WTC11 (cell line): ENCODE data around the gene DNPH1. TPM values are rescaled to one million over a fixed set of nuclear protein-coding genes. Genes with fewer than 3 reads are reported as not detected.

Source experiments
- ATAC-seq: fragments of 200-7000 bp; cut with Tn5 transposase; 2 replicates; pipeline ENCODE4 v1.10.0; 2021; ENCODE audit warnings: mild to moderate bottlenecking, moderate library complexity
- CTCF ChIA-PET: fragments of 300-600 bp; sonication (Branson Sonifier 250); formaldehyde crosslinking; loops from one replicate; lab custom pipeline; 2021; ENCODE audit warnings: antibody characterized with exemption; lab: Charles Lee
- POLR2A ChIA-PET: fragments of 350-600 bp; sonication (Branson Sonifier 250); formaldehyde crosslinking; loops from one replicate; lab custom pipeline; 2021; ENCODE audit warnings: antibody characterized with exemption; lab: Charles Lee
- DNase-seq: peaks from one replicate; pipeline ENCODE4 v3.0.0; 2021; ENCODE audit warnings: low spot score
- H3K27ac Mint-ChIP-seq: 2 replicates; pipeline ENCODE4 v1.8.0; 2021; ENCODE audit warnings: mixed read lengths
- H3K27me3 Mint-ChIP-seq: 2 replicates; pipeline ENCODE4 v1.8.0; 2021; ENCODE audit warnings: low read depth, mild to moderate bottlenecking, moderate library complexity, mixed read lengths
- H3K36me3 Mint-ChIP-seq: 2 replicates; pipeline ENCODE4 v1.8.0; 2021; ENCODE audit warnings: mixed read lengths
- H3K4me1 Mint-ChIP-seq: 2 replicates; pipeline ENCODE4 v1.8.0; 2022; ENCODE audit warnings: mixed read lengths
- H3K4me3 Mint-ChIP-seq: 2 replicates; pipeline ENCODE4 v1.8.0; 2021; ENCODE audit warnings: mild to moderate bottlenecking, moderate library complexity, mixed read lengths
- H3K9me3 Mint-ChIP-seq: 2 replicates; pipeline ENCODE4 v1.8.0; 2021; ENCODE audit warnings: mixed read lengths
- ELF4 ChIP-seq: sonication (generic); formaldehyde crosslinking; IDR thresholded peaks from 2 replicates; pipeline ENCODE4 v1.8.1; 2022; ENCODE audit warnings: low read depth, mild to moderate bottlenecking, moderate library complexity, missing genetic modification reagents
- FOXP1 ChIP-seq: sonication (generic); formaldehyde crosslinking; IDR thresholded peaks from 2 replicates; pipeline ENCODE4 v1.8.0; 2022; ENCODE audit warnings: missing genetic modification reagents, mild to moderate bottlenecking, moderate library complexity, borderline replicate concordance
- GRHL2 ChIP-seq: fragments of 250-450 bp; sonication (Bioruptor Pico); IDR thresholded peaks from 2 replicates; pipeline ENCODE4 v1.8.0; 2022; ENCODE audit warnings: mild to moderate bottlenecking, moderate library complexity; ENCODE audit not compliant: insufficient replicate concordance, severe bottlenecking
- HMGA2 ChIP-seq: fragments of 250-450 bp; sonication (Bioruptor Pico); IDR thresholded peaks from 2 replicates; pipeline ENCODE4 v1.4.0; 2021; ENCODE audit warnings: mild to moderate bottlenecking, moderate library complexity
- IRF2 ChIP-seq: sonication (generic); formaldehyde crosslinking; IDR thresholded peaks from 2 replicates; pipeline ENCODE4 v1.8.0; 2022; ENCODE audit warnings: low read depth, missing genetic modification reagents, borderline replicate concordance
- JUN ChIP-seq: sonication (generic); formaldehyde crosslinking; IDR thresholded peaks from 2 replicates; pipeline ENCODE4 v1.8.0; 2023; ENCODE audit warnings: mild to moderate bottlenecking, missing genetic modification reagents
- MYBL2 ChIP-seq: sonication (generic); formaldehyde crosslinking; IDR thresholded peaks from 2 replicates; pipeline ENCODE4 v1.8.1; 2023; ENCODE audit warnings: mild to moderate bottlenecking, moderate library complexity, missing genetic modification reagents
- NR2C2 ChIP-seq: sonication (generic); formaldehyde crosslinking; IDR thresholded peaks from 2 replicates; pipeline ENCODE4 v1.8.0; 2022; ENCODE audit warnings: mild to moderate bottlenecking, missing genetic modification reagents
- PRRX2 ChIP-seq: fragments of 250-450 bp; sonication (Bioruptor Pico); IDR thresholded peaks from 2 replicates; pipeline ENCODE4 v1.8.0; 2021; ENCODE audit warnings: mild to moderate bottlenecking
- SOX15 ChIP-seq: fragments of 250-450 bp; sonication (Bioruptor Pico); IDR thresholded peaks from 2 replicates; pipeline ENCODE4 v1.9.0; 2021; ENCODE audit warnings: mild to moderate bottlenecking
- ZBTB21 ChIP-seq: sonication (generic); formaldehyde crosslinking; IDR thresholded peaks from 2 replicates; pipeline ENCODE4 v1.8.1; 2023; ENCODE audit warnings: mild to moderate bottlenecking, missing genetic modification reagents, borderline replicate concordance
- ZNF232 ChIP-seq: sonication (generic); formaldehyde crosslinking; IDR thresholded peaks from 2 replicates; pipeline ENCODE4 v1.8.0; 2022; ENCODE audit warnings: mild to moderate bottlenecking, missing genetic modification reagents
- ZNF423 ChIP-seq: fragments of 250-450 bp; sonication (Bioruptor Pico); IDR thresholded peaks from 2 replicates; pipeline ENCODE4 v2.1.2; 2022; ENCODE audit warnings: mild to moderate bottlenecking, moderate library complexity
- total RNA-seq: library from RNA; stranded (reverse); gene quantifications from 3 replicates; pipeline ENCODE4 v1.2.3, GENCODE V29; 2021
- TF ChIP-seq, protein P1 (sequence below): sonication (generic); formaldehyde crosslinking; IDR thresholded peaks from 2 replicates; pipeline ENCODE4 v1.8.0; 2022; ENCODE audit warnings: mild to moderate bottlenecking, missing genetic modification reagents
- TF ChIP-seq, protein P2 (sequence below): sonication (generic); formaldehyde crosslinking; IDR thresholded peaks from 2 replicates; pipeline ENCODE4 v1.8.0; 2023; ENCODE audit warnings: missing genetic modification reagents
- TF ChIP-seq, protein P3 (sequence below): sonication (generic); formaldehyde crosslinking; IDR thresholded peaks from 2 replicates; pipeline ENCODE4 v1.8.1; 2023; ENCODE audit warnings: mild to moderate bottlenecking, missing genetic modification reagents, moderate library complexity
- TF ChIP-seq, protein P4 (sequence below): fragments of 250-450 bp; sonication (Bioruptor Pico); IDR thresholded peaks from 2 replicates; pipeline ENCODE4 v1.9.0; 2021; ENCODE audit warnings: mild to moderate bottlenecking
- TF ChIP-seq, protein P5 (sequence below): sonication (generic); formaldehyde crosslinking; IDR thresholded peaks from 2 replicates; pipeline ENCODE4 v1.8.1; 2023; ENCODE audit warnings: mild to moderate bottlenecking, missing genetic modification reagents, moderate library complexity
- TF ChIP-seq, protein P6 (sequence below): sonication (generic); formaldehyde crosslinking; conservative IDR thresholded peaks from 2 replicates; pipeline ENCODE4 v1.8.1; 2023; ENCODE audit warnings: mild to moderate bottlenecking, low read depth, missing genetic modification reagents, moderate library complexity
- TF ChIP-seq, protein P7 (sequence below): sonication (generic); formaldehyde crosslinking; IDR thresholded peaks from 2 replicates; pipeline ENCODE4 v1.8.1; 2022; ENCODE audit warnings: mild to moderate bottlenecking, missing genetic modification reagents, moderate library complexity, borderline replicate concordance
- TF ChIP-seq, protein P8 (sequence below): fragments of 200-600 bp; IDR thresholded peaks from 2 replicates; pipeline ENCODE4 v1.8.0; 2022; ENCODE audit warnings: antibody characterized with exemption

The DNPH1 gene
- total RNA-seq, 1 experiment from 2014 or later = 48.4 TPM

DNA sequence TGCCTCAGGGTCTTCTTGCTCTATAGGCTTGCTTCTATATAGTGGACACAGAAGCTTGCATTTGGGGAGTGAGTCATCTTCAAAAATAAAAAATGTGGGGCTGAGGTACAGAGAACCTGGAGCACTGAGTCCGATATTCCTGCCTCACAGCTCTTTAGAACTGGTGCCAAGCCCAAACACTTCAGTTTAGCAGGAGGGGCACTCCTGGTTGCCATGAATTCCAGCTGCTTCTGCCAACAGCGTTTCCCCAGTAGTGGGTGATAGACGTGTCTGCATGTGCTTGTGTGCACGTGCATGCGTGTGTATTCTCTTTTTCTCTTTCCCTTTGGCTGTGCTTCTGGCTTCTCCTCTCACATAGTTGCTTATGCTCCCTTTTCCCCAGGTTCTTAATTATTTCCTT lies 11.9 kb downstream of the DNPH1 start (continued):
- TF ChIP-seq FOXP1 (CRISPR knock-in tag) = no peak

DNA sequence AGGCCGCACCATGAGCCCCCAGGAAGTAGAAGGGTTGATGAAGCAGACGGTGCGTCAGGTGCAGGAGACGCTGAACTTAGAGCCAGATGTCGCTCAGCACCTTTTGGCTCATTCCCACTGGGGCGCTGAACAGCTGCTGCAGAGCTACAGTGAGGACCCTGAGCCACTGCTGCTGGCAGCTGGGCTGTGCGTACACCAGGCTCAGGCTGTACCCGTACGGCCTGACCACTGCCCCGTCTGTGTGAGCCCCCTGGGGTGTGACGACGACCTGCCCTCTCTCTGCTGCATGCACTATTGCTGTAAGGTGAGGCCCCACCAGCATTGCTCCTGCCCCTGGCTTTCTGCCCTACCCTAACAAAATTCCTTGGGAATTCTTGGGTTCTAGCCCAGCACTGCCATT lies 13.1 kb downstream of the DNPH1 start:
- ChIA-PET CTCF (interaction anchor here (3.4 kb wide), 1 partner anchor 13 kb away, joined by 18 read pairs; the partner anchor contains the start of gene DNPH1), POLR2A (interaction anchor here (0.6 kb wide), 1 partner anchor 47 kb away, joined by 6 read pairs; no protein-coding TSS in a partner anchor)
- ATAC-seq (no peak), DNase-seq (no peak)
- Mint-ChIP-seq H3K9me3 (no peaks in the 10 kb centered on the region), H3K27ac (no peak overlapping the region), H3K36me3 (no peaks in the 10 kb centered on the region), H3K27me3 (no peaks in the 10 kb centered on the region), H3K4me1 (peaks cover 5% of the 10 kb centered on the region; the same call in 1 of the 2 replicates), H3K4me3 (no peak overlapping the region)
- TF ChIP-seq SOX15 (CRISPR knock-in tag) (no peak), ZNF232 (CRISPR knock-in tag) (no peak), PRRX2 (CRISPR knock-in tag) (no peak), JUN (no peak), NR2C2 (no peak), ZBTB21 (CRISPR knock-in tag) (no peak), ELF4 (CRISPR knock-in tag) (no peak), ZNF423 (CRISPR knock-in tag) (no peak)
- TF ChIP-seq, protein P1, sequence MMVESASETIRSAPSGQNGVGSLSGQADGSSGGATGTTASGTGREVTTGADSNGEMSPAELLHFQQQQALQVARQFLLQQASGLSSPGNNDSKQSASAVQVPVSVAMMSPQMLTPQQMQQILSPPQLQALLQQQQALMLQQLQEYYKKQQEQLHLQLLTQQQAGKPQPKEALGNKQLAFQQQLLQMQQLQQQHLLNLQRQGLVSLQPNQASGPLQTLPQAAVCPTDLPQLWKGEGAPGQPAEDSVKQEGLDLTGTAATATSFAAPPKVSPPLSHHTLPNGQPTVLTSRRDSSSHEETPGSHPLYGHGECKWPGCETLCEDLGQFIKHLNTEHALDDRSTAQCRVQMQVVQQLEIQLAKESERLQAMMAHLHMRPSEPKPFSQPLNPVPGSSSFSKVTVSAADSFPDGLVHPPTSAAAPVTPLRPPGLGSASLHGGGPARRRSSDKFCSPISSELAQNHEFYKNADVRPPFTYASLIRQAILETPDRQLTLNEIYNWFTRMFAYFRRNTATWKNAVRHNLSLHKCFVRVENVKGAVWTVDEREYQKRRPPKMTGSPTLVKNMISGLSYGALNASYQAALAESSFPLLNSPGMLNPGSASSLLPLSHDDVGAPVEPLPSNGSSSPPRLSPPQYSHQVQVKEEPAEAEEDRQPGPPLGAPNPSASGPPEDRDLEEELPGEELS = no peak

DNA sequence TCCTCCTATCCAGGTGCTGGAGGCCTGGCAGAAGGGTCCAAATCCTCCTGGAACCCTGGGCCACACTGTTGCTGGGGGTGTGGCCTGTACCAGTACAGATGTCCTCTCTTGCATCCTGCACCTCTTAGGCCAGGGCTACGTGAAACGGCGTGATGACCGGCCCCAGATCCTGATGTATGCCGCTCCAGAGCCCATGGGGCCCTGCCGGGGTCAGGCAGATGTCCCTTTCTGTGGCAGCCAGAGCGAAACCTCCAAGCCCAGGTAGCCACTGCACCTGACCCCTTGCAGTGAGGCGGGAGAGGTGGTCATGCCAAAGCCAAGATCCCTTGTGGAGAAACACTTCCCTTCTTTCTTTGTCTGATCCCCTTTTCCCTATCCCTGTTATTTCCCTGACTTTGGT lies 14.2 kb downstream of the DNPH1 start:
- Mint-ChIP-seq H3K27me3 (no peaks in the 10 kb centered on the region), H3K36me3 (no peaks in the 10 kb centered on the region), H3K4me1 (peaks cover 5% of the 10 kb centered on the region; the same call in 1 of the 2 replicates), H3K4me3 (no peak overlapping the region), H3K9me3 (no peaks in the 10 kb centered on the region), H3K27ac (no peak overlapping the region)
- DNase-seq (no peak), ATAC-seq (no peak)
- POLR2A ChIA-PET = no interaction called here
- CTCF ChIA-PET = interaction anchor here (0.7 to 1.6 kb wide), 2 partner anchors 14 to 162 kb away, joined by 3 to 6 read pairs; partner anchors contain the start of genes CUL7 and DNPH1
- TF ChIP-seq SOX15 (CRISPR knock-in tag) (no peak), GRHL2 (CRISPR knock-in tag) (no peak), FOXP1 (CRISPR knock-in tag) (no peak), HMGA2 (CRISPR knock-in tag) (no peak), MYBL2 (CRISPR knock-in tag) (no peak), IRF2 (CRISPR knock-in tag) (no peak)
- TF ChIP-seq, protein P2, sequence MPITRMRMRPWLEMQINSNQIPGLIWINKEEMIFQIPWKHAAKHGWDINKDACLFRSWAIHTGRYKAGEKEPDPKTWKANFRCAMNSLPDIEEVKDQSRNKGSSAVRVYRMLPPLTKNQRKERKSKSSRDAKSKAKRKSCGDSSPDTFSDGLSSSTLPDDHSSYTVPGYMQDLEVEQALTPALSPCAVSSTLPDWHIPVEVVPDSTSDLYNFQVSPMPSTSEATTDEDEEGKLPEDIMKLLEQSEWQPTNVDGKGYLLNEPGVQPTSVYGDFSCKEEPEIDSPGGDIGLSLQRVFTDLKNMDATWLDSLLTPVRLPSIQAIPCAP (CRISPR knock-in tag) = no peak
- TF ChIP-seq, protein P3, sequence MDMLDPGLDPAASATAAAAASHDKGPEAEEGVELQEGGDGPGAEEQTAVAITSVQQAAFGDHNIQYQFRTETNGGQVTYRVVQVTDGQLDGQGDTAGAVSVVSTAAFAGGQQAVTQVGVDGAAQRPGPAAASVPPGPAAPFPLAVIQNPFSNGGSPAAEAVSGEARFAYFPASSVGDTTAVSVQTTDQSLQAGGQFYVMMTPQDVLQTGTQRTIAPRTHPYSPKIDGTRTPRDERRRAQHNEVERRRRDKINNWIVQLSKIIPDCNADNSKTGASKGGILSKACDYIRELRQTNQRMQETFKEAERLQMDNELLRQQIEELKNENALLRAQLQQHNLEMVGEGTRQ (CRISPR knock-in tag) = no peak
- TF ChIP-seq, protein P4, sequence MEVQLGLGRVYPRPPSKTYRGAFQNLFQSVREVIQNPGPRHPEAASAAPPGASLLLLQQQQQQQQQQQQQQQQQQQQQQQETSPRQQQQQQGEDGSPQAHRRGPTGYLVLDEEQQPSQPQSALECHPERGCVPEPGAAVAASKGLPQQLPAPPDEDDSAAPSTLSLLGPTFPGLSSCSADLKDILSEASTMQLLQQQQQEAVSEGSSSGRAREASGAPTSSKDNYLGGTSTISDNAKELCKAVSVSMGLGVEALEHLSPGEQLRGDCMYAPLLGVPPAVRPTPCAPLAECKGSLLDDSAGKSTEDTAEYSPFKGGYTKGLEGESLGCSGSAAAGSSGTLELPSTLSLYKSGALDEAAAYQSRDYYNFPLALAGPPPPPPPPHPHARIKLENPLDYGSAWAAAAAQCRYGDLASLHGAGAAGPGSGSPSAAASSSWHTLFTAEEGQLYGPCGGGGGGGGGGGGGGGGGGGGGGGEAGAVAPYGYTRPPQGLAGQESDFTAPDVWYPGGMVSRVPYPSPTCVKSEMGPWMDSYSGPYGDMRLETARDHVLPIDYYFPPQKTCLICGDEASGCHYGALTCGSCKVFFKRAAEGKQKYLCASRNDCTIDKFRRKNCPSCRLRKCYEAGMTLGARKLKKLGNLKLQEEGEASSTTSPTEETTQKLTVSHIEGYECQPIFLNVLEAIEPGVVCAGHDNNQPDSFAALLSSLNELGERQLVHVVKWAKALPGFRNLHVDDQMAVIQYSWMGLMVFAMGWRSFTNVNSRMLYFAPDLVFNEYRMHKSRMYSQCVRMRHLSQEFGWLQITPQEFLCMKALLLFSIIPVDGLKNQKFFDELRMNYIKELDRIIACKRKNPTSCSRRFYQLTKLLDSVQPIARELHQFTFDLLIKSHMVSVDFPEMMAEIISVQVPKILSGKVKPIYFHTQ (CRISPR knock-in tag) = no peak
- TF ChIP-seq, protein P5, sequence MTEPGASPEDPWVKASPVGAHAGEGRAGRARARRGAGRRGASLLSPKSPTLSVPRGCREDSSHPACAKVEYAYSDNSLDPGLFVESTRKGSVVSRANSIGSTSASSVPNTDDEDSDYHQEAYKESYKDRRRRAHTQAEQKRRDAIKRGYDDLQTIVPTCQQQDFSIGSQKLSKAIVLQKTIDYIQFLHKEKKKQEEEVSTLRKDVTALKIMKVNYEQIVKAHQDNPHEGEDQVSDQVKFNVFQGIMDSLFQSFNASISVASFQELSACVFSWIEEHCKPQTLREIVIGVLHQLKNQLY (CRISPR knock-in tag) = no peak
- TF ChIP-seq, protein P6, sequence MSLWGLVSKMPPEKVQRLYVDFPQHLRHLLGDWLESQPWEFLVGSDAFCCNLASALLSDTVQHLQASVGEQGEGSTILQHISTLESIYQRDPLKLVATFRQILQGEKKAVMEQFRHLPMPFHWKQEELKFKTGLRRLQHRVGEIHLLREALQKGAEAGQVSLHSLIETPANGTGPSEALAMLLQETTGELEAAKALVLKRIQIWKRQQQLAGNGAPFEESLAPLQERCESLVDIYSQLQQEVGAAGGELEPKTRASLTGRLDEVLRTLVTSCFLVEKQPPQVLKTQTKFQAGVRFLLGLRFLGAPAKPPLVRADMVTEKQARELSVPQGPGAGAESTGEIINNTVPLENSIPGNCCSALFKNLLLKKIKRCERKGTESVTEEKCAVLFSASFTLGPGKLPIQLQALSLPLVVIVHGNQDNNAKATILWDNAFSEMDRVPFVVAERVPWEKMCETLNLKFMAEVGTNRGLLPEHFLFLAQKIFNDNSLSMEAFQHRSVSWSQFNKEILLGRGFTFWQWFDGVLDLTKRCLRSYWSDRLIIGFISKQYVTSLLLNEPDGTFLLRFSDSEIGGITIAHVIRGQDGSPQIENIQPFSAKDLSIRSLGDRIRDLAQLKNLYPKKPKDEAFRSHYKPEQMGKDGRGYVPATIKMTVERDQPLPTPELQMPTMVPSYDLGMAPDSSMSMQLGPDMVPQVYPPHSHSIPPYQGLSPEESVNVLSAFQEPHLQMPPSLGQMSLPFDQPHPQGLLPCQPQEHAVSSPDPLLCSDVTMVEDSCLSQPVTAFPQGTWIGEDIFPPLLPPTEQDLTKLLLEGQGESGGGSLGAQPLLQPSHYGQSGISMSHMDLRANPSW (CRISPR knock-in tag) = no peak
- TF ChIP-seq, protein P7, sequence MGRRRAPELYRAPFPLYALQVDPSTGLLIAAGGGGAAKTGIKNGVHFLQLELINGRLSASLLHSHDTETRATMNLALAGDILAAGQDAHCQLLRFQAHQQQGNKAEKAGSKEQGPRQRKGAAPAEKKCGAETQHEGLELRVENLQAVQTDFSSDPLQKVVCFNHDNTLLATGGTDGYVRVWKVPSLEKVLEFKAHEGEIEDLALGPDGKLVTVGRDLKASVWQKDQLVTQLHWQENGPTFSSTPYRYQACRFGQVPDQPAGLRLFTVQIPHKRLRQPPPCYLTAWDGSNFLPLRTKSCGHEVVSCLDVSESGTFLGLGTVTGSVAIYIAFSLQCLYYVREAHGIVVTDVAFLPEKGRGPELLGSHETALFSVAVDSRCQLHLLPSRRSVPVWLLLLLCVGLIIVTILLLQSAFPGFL = no peak
- TF ChIP-seq, protein P8, sequence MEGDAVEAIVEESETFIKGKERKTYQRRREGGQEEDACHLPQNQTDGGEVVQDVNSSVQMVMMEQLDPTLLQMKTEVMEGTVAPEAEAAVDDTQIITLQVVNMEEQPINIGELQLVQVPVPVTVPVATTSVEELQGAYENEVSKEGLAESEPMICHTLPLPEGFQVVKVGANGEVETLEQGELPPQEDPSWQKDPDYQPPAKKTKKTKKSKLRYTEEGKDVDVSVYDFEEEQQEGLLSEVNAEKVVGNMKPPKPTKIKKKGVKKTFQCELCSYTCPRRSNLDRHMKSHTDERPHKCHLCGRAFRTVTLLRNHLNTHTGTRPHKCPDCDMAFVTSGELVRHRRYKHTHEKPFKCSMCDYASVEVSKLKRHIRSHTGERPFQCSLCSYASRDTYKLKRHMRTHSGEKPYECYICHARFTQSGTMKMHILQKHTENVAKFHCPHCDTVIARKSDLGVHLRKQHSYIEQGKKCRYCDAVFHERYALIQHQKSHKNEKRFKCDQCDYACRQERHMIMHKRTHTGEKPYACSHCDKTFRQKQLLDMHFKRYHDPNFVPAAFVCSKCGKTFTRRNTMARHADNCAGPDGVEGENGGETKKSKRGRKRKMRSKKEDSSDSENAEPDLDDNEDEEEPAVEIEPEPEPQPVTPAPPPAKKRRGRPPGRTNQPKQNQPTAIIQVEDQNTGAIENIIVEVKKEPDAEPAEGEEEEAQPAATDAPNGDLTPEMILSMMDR = no peak
